ENCODE results near the gene C8A. TPM values are rescaled to one million over a fixed set of nuclear protein-coding genes. Genes with fewer than 3 reads are reported as not detected.

Gene C8A
- total RNA-seq, 2 donors from 2014 or later = not detected

GRCh38 chr1:56824938-56825337, 29.7 kb upstream of the C8A start:
- Histone ChIP-seq H3K4me1 (ENCODE audit: control insufficient read depth, insufficient read depth, low read length) (peaks cover 15% of the 10 kb centered on the region), H3K27ac (ENCODE audit: low read depth, low read length) (no peak overlapping the region), H3K4me3 (ENCODE audit: low read length) (no peak overlapping the region), H3K9ac (ENCODE audit: extremely low read depth, low read length, poor library complexity, severe bottlenecking) (no peak overlapping the region), H3K27me3 (ENCODE audit: control insufficient read depth, insufficient read depth, low read length, poor library complexity, severe bottlenecking) (peaks cover 5% of the 10 kb centered on the region), H3K36me3 (ENCODE audit: control insufficient read depth, insufficient read depth, low read length) (no peaks in the 10 kb centered on the region), H3K9me3 (ENCODE audit: control insufficient read depth, low read length) (no peaks in the 10 kb centered on the region)
- DNase-seq = no peak
- Mint-ChIP-seq H3K36me3 (ENCODE audit: low read depth) (no peaks in the 10 kb centered on the region), H3K4me1 (peaks cover 22% of the 10 kb centered on the region), H3K27ac (no peak overlapping the region), H3K9me3 (no peaks in the 10 kb centered on the region), H3K27me3 (ENCODE audit: insufficient read depth) (peaks cover 27% of the 10 kb centered on the region), H3K4me3 (no peak overlapping the region)
- WGBS, 2 experiments (ENCODE audit: insufficient coverage in 1 of 2, insufficient read length in 1 of 2) = 86 to 100% methylated on average over 1 of the region's 1 CpG
- no peak for TF ChIP-seq CTCF (conservative IDR thresholded peaks at IDR 0.05)

- no peaks in the 10 kb centered on the region for H3K9me3 ChIP-seq (ENCODE audit: control insufficient read depth, low read length)
- peaks cover 27% of the 10 kb centered on the region for H3K27me3 Mint-ChIP-seq (ENCODE audit: insufficient read depth)
Observed at GRCh38 chr1:56825436-56825835, 29.2 kb upstream of the C8A start.

GRCh38 chr1:56827711-56828110, 26.9 kb upstream of the C8A start:
- Mint-ChIP-seq H3K27ac (no peak overlapping the region), H3K27me3 (ENCODE audit: insufficient read depth) (peaks cover 27% of the 10 kb centered on the region), H3K4me1 (peaks cover 8% of the 10 kb centered on the region), H3K9me3 (no peaks in the 10 kb centered on the region), H3K36me3 (ENCODE audit: low read depth) (no peaks in the 10 kb centered on the region), H3K4me3 (no peak overlapping the region)
- H3K9ac ChIP-seq (ENCODE audit: extremely low read depth, low read length, poor library complexity, severe bottlenecking) = no peak overlapping the region
- peaks cover 5% of the 10 kb centered on the region for H3K27me3 ChIP-seq (ENCODE audit: control insufficient read depth, insufficient read depth, low read length, poor library complexity, severe bottlenecking)
- no peak for DNase-seq
- no peak for TF ChIP-seq CTCF (conservative IDR thresholded peaks at IDR 0.05)
- no peaks in the 10 kb centered on the region for H3K4me1 ChIP-seq (ENCODE audit: control insufficient read depth, insufficient read depth, low read length)
- H3K27ac ChIP-seq (ENCODE audit: low read depth, low read length) = no peak overlapping the region
- H3K9me3 ChIP-seq (ENCODE audit: control insufficient read depth, low read length) = no peaks in the 10 kb centered on the region
- H3K4me3 ChIP-seq (ENCODE audit: low read length) = no peak overlapping the region
- H3K36me3 ChIP-seq (ENCODE audit: control insufficient read depth, insufficient read depth, low read length) = no peaks in the 10 kb centered on the region

More at GRCh38 chr1:56825436-56825835, 29.2 kb upstream of the C8A start:
- Histone ChIP-seq H3K4me1 (ENCODE audit: control insufficient read depth, insufficient read depth, low read length) (peaks cover 12% of the 10 kb centered on the region), H3K36me3 (ENCODE audit: control insufficient read depth, insufficient read depth, low read length) (no peaks in the 10 kb centered on the region), H3K4me3 (ENCODE audit: low read length) (no peak overlapping the region), H3K9ac (ENCODE audit: extremely low read depth, low read length, poor library complexity, severe bottlenecking) (no peak overlapping the region), H3K27ac (ENCODE audit: low read depth, low read length) (no peak overlapping the region), H3K27me3 (ENCODE audit: control insufficient read depth, insufficient read depth, low read length, poor library complexity, severe bottlenecking) (peaks cover 5% of the 10 kb centered on the region)
- H3K36me3 Mint-ChIP-seq (ENCODE audit: low read depth) = no peaks in the 10 kb centered on the region
- no peak overlapping the region for H3K4me3 Mint-ChIP-seq
- H3K9me3 Mint-ChIP-seq = no peaks in the 10 kb centered on the region
- no peak for DNase-seq
- no peak for TF ChIP-seq CTCF (conservative IDR thresholded peaks at IDR 0.05)
- no peak overlapping the region for H3K27ac Mint-ChIP-seq
- WGBS, 2 experiments (ENCODE audit: insufficient coverage in 1 of 2, insufficient read length in 1 of 2) = 80 to 85% methylated on average over 1 to 4 of the region's 4 CpGs
- H3K4me1 Mint-ChIP-seq = peaks cover 18% of the 10 kb centered on the region

All from endodermal cell (in vitro differentiated cells).